ENCODE results near the gene DGKB. TPM values are rescaled to one million over a fixed set of nuclear protein-coding genes. Genes with fewer than 3 reads are reported as not detected.

DGKB gene
- total and polyA plus RNA-seq, 2 of the 8 experiments (the other 6 are each of a cell fraction or from before 2014, with no cell fraction given) = 1.9 to 2.6 TPM

- H3K23ac ChIP-seq (ENCODE audit: insufficient read length) = no peak overlapping the region
- ChIA-PET POLR2A (ENCODE audit: partially characterized antibody) (interaction anchor here (1.1 kb wide), 1 partner anchor 12 kb away, joined by 3 read pairs; no protein-coding TSS in a partner anchor), CTCF (ENCODE audit: partially characterized antibody) (interaction anchor here (0.6 to 1.5 kb wide), 3 partner anchors 223 to 717 kb away, joined by 3 read pairs; no protein-coding TSS in a partner anchor)
- no peak overlapping the region for H2AK5ac ChIP-seq (ENCODE audit: low read depth, low read length)
- no peak overlapping the region for H3K14ac ChIP-seq (ENCODE audit: insufficient read length)
- H3K4me3 ChIP-seq (ENCODE audit: extremely low read depth in 1 of 4, insufficient read depth in 2 of 4, low read depth in 3 of 4, low read length in 4 of 4) = no peak overlapping the region
- H3K4ac ChIP-seq (replicated peaks; ENCODE audit: insufficient read length, low read depth, low read length) = no peak overlapping the region
- no peak overlapping the region for H2BK120ac ChIP-seq (replicated peaks; ENCODE audit: low read depth, low read length)
- H3K79me1 ChIP-seq (ENCODE audit: low read depth, low read length) = no peaks in the 10 kb centered on the region
- no peaks in the 10 kb centered on the region for H3K4me1 ChIP-seq (replicated peaks in 1 of 4; ENCODE audit: control insufficient read depth in 3 of 4, insufficient read depth in 4 of 4, low read length in 3 of 4)
- H4K20me1 ChIP-seq (replicated peaks in 1 of 2; ENCODE audit: control insufficient read depth in 1 of 2, insufficient read depth in 2 of 2, low read length in 2 of 2) = no peaks in the 10 kb centered on the region
- no peak overlapping the region for H4K91ac ChIP-seq (replicated peaks; ENCODE audit: insufficient read length, low read length)
- no peak overlapping the region for H4K8ac ChIP-seq (ENCODE audit: extremely low read depth, insufficient read depth, low read length)
- H3K23me2 ChIP-seq (ENCODE audit: low read depth, low read length) = no peaks in the 10 kb centered on the region
- no peak overlapping the region for H2BK12ac ChIP-seq (ENCODE audit: low read depth, low read length)
- H2BK15ac ChIP-seq (ENCODE audit: low read length) = no peak overlapping the region
- no peak overlapping the region for H3K4me2 ChIP-seq (ENCODE audit: insufficient read depth in 1 of 2, low read depth in 2 of 2, low read length in 2 of 2)
- no peak overlapping the region for H2BK20ac ChIP-seq (ENCODE audit: low read length)
- FAIRE-seq (no peak), DNase-seq (ENCODE audit: low read depth in 1 of 2, low spot score in 2 of 2) (no peak)
- H3K27ac ChIP-seq (ENCODE audit: low read depth, low read length) = no peak overlapping the region
- no peaks in the 10 kb centered on the region for H3K27me3 ChIP-seq (replicated peaks in 1 of 4; ENCODE audit: control insufficient read depth in 3 of 4, extremely low read depth in 1 of 4, insufficient read depth in 3 of 4, low read length in 3 of 4)
- no peaks in the 10 kb centered on the region for H3K36me3 ChIP-seq (ENCODE audit: control insufficient read depth in 2 of 4, insufficient read depth in 4 of 4, low read length in 3 of 4)
- H2BK5ac ChIP-seq (ENCODE audit: low read depth, low read length) = no peak overlapping the region
- no peaks in the 10 kb centered on the region for H3K79me2 ChIP-seq (ENCODE audit: control insufficient read depth in 1 of 2, insufficient read depth in 2 of 2, low read length in 2 of 2)
- H3K56ac ChIP-seq (replicated peaks; ENCODE audit: insufficient read length, low read depth, low read length) = no peak overlapping the region
- no peak overlapping the region for H4K5ac ChIP-seq (ENCODE audit: insufficient read length, low read depth, low read length)
- WGBS, 2 experiments (ENCODE audit: extremely low coverage in 1 of 2, insufficient coverage in 1 of 2, insufficient read length in 1 of 2, insufficient replicate concordance in 2 of 2, low coverage in 1 of 2, low lambda C conversion rate in 2 of 2, missing lambda C conversion rate in 1 of 2) = 84% methylated on average over 4 of the region's 4 CpGs; no CpG with 5 or more reads in 1 of the 2 experiments
- no peak overlapping the region for H3K9ac ChIP-seq (replicated peaks in 1 of 4; ENCODE audit: extremely low read depth in 1 of 4, low read depth in 3 of 4, low read length in 3 of 4)
- no peak overlapping the region for H3K18ac ChIP-seq (ENCODE audit: extremely low read depth, low read length)
- TF ChIP-seq NRF1 (IDR thresholded peaks at IDR 0.05; ENCODE audit: low read depth, low read length) (no peak), BACH1 (IDR thresholded peaks at IDR 0.05; ENCODE audit: low read length) (no peak), PHF8 (conservative IDR thresholded peaks at IDR 0.05; ENCODE audit: low read depth, low read length) (no peak), NANOG (IDR thresholded peaks at IDR 0.05; ENCODE audit: insufficient read depth, low read depth, low read length, poor library complexity, severe bottlenecking) (no peak), MAFK (IDR thresholded peaks at IDR 0.05; ENCODE audit: low read depth, low read length) (no peak)
- H3K9me3 ChIP-seq (ENCODE audit: insufficient read depth in 2 of 2, low read depth in 1 of 2, low read length in 1 of 2) = no peaks in the 10 kb centered on the region
- H2AFZ ChIP-seq (ENCODE audit: low read length) = peak overlapping the region; percentile 26; the same call in 1 of the 2 replicates
These were observed 668.6 kb downstream of the DGKB start for GRCh38 chr7:14233868-14234369.

Data from H1 (cell line).